Measurements from ENCODE around the gene TTC39B. TPM values are rescaled to one million over a fixed set of nuclear protein-coding genes. Genes with fewer than 3 reads are reported as not detected.

Gene TTC39B
- total RNA-seq, 4 donors from 2014 or later = 23.3 to 62.8 (median 38.1) TPM

- no peak for DNase-seq
- WGBS, 2 donors (ENCODE audit: low coverage in 1 of 2) = 62 to 79% methylated on average over 3 of the region's 3 CpGs
- intact Hi-C loops (cut with DNase I; ENCODE audit: low total_unique reads) = no loop called here
- Histone ChIP-seq H3K27ac (no peak overlapping the region), H3K4me1 (no peaks in the 10 kb centered on the region), H3K36me3 (peaks cover 0 to 33% (median 8%) of the 10 kb centered on the region in 4 donors), H3K9me3 (no peaks in the 10 kb centered on the region), H3K4me3 (no peak overlapping the region), H3K27me3 (no peaks in the 10 kb centered on the region)
- no peak for TF ChIP-seq POLR2AphosphoS5 (IDR thresholded peaks at IDR 0.05)
- TF ChIP-seq EP300 (IDR thresholded peaks at IDR 0.05; ENCODE audit: low read depth) = no peak
- in situ Hi-C loops (cut with MboI; ENCODE audit: low pct_ligation_motif_present in 1 of 4, low pct_unique_long_range_greater_than_20kb in 1 of 4, low sequenced_read_pairs in 3 of 4) = no loop called here
These were observed 124.3 kb downstream of the TTC39B start for GRCh38 chr9:15182730-15183129.

- DNase-seq = no peak
- Histone ChIP-seq H3K27ac (no peak overlapping the region), H3K9me3 (no peaks in the 10 kb centered on the region), H3K27me3 (no peaks in the 10 kb centered on the region), H3K36me3 (peaks cover 0 to 27% (median 6%) of the 10 kb centered on the region in 4 donors), H3K4me1 (no peaks in the 10 kb centered on the region), H3K4me3 (no peak overlapping the region)
- 31 to 53% methylated on average over 2 of the region's 2 CpGs for WGBS, 2 donors (ENCODE audit: low coverage in 1 of 2)
- in situ Hi-C loops (cut with MboI; ENCODE audit: low pct_ligation_motif_present in 1 of 4, low pct_unique_long_range_greater_than_20kb in 1 of 4, low sequenced_read_pairs in 3 of 4) = no loop called here
- intact Hi-C loops (cut with DNase I; ENCODE audit: low total_unique reads) = no loop called here
- no peak for TF ChIP-seq CTCF (IDR thresholded peaks at IDR 0.05)
- TF ChIP-seq POLR2A (IDR thresholded peaks at IDR 0.05) = no peak
- no peak for TF ChIP-seq POLR2AphosphoS5 (IDR thresholded peaks at IDR 0.05)
- no peak for TF ChIP-seq EP300 (IDR thresholded peaks at IDR 0.05; ENCODE audit: low read depth)
These were observed 124.9 kb downstream of the TTC39B start for GRCh38 chr9:15182101-15182551.

- H3K27ac ChIP-seq = no peak overlapping the region
- no peaks in the 10 kb centered on the region for H3K4me1 ChIP-seq
- H3K4me3 ChIP-seq = no peak overlapping the region
- in situ Hi-C loops (cut with MboI; ENCODE audit: low pct_ligation_motif_present in 1 of 4, low pct_unique_long_range_greater_than_20kb in 1 of 4, low sequenced_read_pairs in 3 of 4) (no loop called here), intact Hi-C loops (cut with DNase I; ENCODE audit: low total_unique reads) (no loop called here)
- TF ChIP-seq POLR2A (IDR thresholded peaks at IDR 0.05) (no peak), EP300 (IDR thresholded peaks at IDR 0.05; ENCODE audit: low read depth) (no peak), POLR2AphosphoS5 (IDR thresholded peaks at IDR 0.05) (no peak), CTCF (IDR thresholded peaks at IDR 0.05) (no peak)
- 96 to 100% methylated on average over 1 of the region's 1 CpG for WGBS, 2 donors (ENCODE audit: low coverage in 1 of 2)
- H3K9me3 ChIP-seq = no peaks in the 10 kb centered on the region
- DNase-seq = no peak
- peaks cover 0 to 21% (median 0%) of the 10 kb centered on the region in 4 donors for H3K36me3 ChIP-seq
- H3K27me3 ChIP-seq = no peaks in the 10 kb centered on the region
These were observed 126.9 kb downstream of the TTC39B start for GRCh38 chr9:15180124-15180523.

GRCh38 chr9:15178631-15179030, 128.4 kb downstream of the TTC39B start:
- WGBS, 2 donors (ENCODE audit: low coverage in 1 of 2) = 90 to 96% methylated on average over 2 to 3 of the region's 3 CpGs
- Histone ChIP-seq H3K4me3 (no peak overlapping the region), H3K9me3 (no peaks in the 10 kb centered on the region), H3K27me3 (no peaks in the 10 kb centered on the region), H3K4me1 (no peaks in the 10 kb centered on the region), H3K36me3 (peaks cover 0 to 15% (median 0%) of the 10 kb centered on the region in 4 donors), H3K27ac (no peak overlapping the region)
- intact Hi-C loops (cut with DNase I; ENCODE audit: low total_unique reads) = no loop called here
- DNase-seq = no peak
- in situ Hi-C loops (cut with MboI; ENCODE audit: low pct_ligation_motif_present in 1 of 4, low pct_unique_long_range_greater_than_20kb in 1 of 4, low sequenced_read_pairs in 3 of 4) = no loop called here
- TF ChIP-seq CTCF (IDR thresholded peaks at IDR 0.05) (no peak), POLR2AphosphoS5 (IDR thresholded peaks at IDR 0.05) (no peak), EP300 (IDR thresholded peaks at IDR 0.05; ENCODE audit: low read depth) (no peak), POLR2A (IDR thresholded peaks at IDR 0.05) (no peak)

GRCh38 chr9:15176836-15177235, 130.2 kb downstream of the TTC39B start:
- in situ Hi-C loops (cut with MboI; ENCODE audit: low pct_ligation_motif_present in 1 of 4, low pct_unique_long_range_greater_than_20kb in 1 of 4, low sequenced_read_pairs in 3 of 4) = no loop called here
- Histone ChIP-seq H3K4me3 (no peak overlapping the region), H3K27ac (no peak overlapping the region), H3K9me3 (no peaks in the 10 kb centered on the region), H3K4me1 (no peaks in the 10 kb centered on the region), H3K36me3 (peaks cover 0 to 15% (median 0%) of the 10 kb centered on the region in 4 donors), H3K27me3 (no peaks in the 10 kb centered on the region)
- WGBS, 2 donors (ENCODE audit: low coverage in 1 of 2) = 74% methylated on average over 1 of the region's 1 CpG; no CpG with 5 or more reads in 1 of the 2 donors
- no peak for TF ChIP-seq CTCF (IDR thresholded peaks at IDR 0.05)
- no peak for TF ChIP-seq POLR2A (IDR thresholded peaks at IDR 0.05)
- no peak for TF ChIP-seq POLR2AphosphoS5 (IDR thresholded peaks at IDR 0.05)
- TF ChIP-seq EP300 (IDR thresholded peaks at IDR 0.05; ENCODE audit: low read depth) = no peak
- no peak for DNase-seq
- intact Hi-C loops (cut with DNase I; ENCODE audit: low total_unique reads) = no loop called here

Measured in transverse colon (tissue), 4 donors.